Left lung (tissue), 8 donors: Measurements from ENCODE around the gene SH3YL1. TPM values are rescaled to one million over a fixed set of nuclear protein-coding genes. Genes with fewer than 3 reads are reported as not detected.

Experiments used
- polyA plus RNA-seq, 6 donors: library from polyadenylated mRNA; unstranded; fragments of 120-200 nt; gene quantifications; one replicate each; pipeline ENCODE4 v1.2.1, GENCODE V29; 2013; ENCODE audit not compliant: insufficient read length in 6 of 6
- total RNA-seq, 2 donors: library from RNA; stranded (reverse); fragmentation: NEBNext Ultra II Directional; extraction: Animal tissue kit (Norgen Biotek cat#: 25700); gene quantifications; one replicate each; pipeline ENCODE4 v1.2.1, GENCODE V29; 2021
- donor health status: DM: no; HTN: yes; CAD: no.
- donor health status: DM: no; HTN: no; CAD: no.

The SH3YL1 gene
- total and polyA plus RNA-seq, 8 donors: 49.1 to 157 (median 112) TPM

Other genes with a start within 250 kb of the SH3YL1 start
- gene FAM110C, start 217.5 kb downstream of the SH3YL1 start, total RNA-seq: 1 to 10 TPM; 2.8 to 5.5 TPM
- gene FAM110C, start 217.5 kb downstream of the SH3YL1 start, polyA plus RNA-seq: 1 to 10 TPM; 4.1 to 7.9 (median 5.9) TPM
- 10 to 100 TPM; 76.5 to 80.6 TPM for gene ACP1, start 915 bp upstream of the SH3YL1 start, total RNA-seq
- 100 to 1,000 TPM; 136 to 162 (median 148) TPM for gene ACP1, start 915 bp upstream of the SH3YL1 start, polyA plus RNA-seq
- gene ALKAL2, start 24.1 kb upstream of the SH3YL1 start, total RNA-seq: 1 to 10 TPM; 3.1 to 8.9 TPM
- 10 to 100 TPM in 2 of 6 donors, 1 to 10 TPM in 4; 6.9 to 20.5 (median 9.2) TPM for gene ALKAL2, start 24.1 kb upstream of the SH3YL1 start, polyA plus RNA-seq